ENCODE measurements around the gene AKAP12. TPM values are rescaled to one million over a fixed set of nuclear protein-coding genes. Genes with fewer than 3 reads are reported as not detected.

Gene AKAP12
- total and polyA plus RNA-seq, 2 experiments from 2014 or later = 90.1 to 137 TPM

- Histone ChIP-seq H3F3A (replicated peaks; ENCODE audit: low read depth) (peaks cover 11% of the 10 kb centered on the region), H3K27ac (ENCODE audit: low read depth) (peak within 1 kb of the TSS; percentile 99), H3K4me2 (peak within 1 kb of the TSS; percentile 91), H3K9me2 (ENCODE audit: insufficient read depth) (peaks cover 3% of the 10 kb centered on the region; the same call in 1 of the 2 replicates), H2AFZ (no peak within 1 kb of the TSS), H3K4me3 (peak within 1 kb of the TSS; percentile 91), H3K79me2 (replicated peaks; ENCODE audit: insufficient read depth) (peaks cover 76% of the 10 kb centered on the region), H3K36me3 (ENCODE audit: insufficient read depth) (no peaks in the 10 kb centered on the region), H4K20me1 (replicated peaks; ENCODE audit: insufficient read depth) (peaks cover 27% of the 10 kb centered on the region), H3K27me3 (ENCODE audit: insufficient read depth) (no peaks in the 10 kb centered on the region), H3K4me1 (ENCODE audit: insufficient read depth) (peaks cover 23% of the 10 kb centered on the region)
- H3K4me1 Mint-ChIP-seq = peaks cover 27% of the 10 kb centered on the region
- peak; percentile 25 for ATAC-seq
- H3K4me3 Mint-ChIP-seq = peak within 1 kb of the TSS; percentile 97
- peak within 1 kb of the TSS; percentile 98 for H3K27ac Mint-ChIP-seq
- H3K36me3 Mint-ChIP-seq (ENCODE audit: low read depth) = peaks cover 43% of the 10 kb centered on the region
- no peaks in the 10 kb centered on the region; the same call in 2 of the 3 replicates for H3K9me3 Mint-ChIP-seq
- TF ChIP-seq ZNF114 (CRISPR knock-in tag; IDR thresholded peaks at IDR 0.05) (no peak), NANOG (IDR thresholded peaks at IDR 0.05; ENCODE audit: borderline replicate concordance) (no peak), CTCF (conservative IDR thresholded peaks at IDR 0.05; ENCODE audit: low read depth in 2 of 2) (no peak), POLR2AphosphoS5 (IDR thresholded peaks at IDR 0.05; ENCODE audit: low read depth) (peak; percentile 75)
- DNase-seq (ENCODE audit: low spot score) = peak; percentile 87
- H3K27me3 Mint-ChIP-seq (ENCODE audit: insufficient read depth, low read depth, poor library complexity) = peaks cover 11% of the 10 kb centered on the region
These were observed 152.0 kb downstream of the AKAP12 start, which contains the start of gene ZBTB2 for GRCh38 chr6:151391471-151392413. Gene ZBTB2, minus strand, starts transcription at chr6:151391559. Its CDS starts 17,922 bp downstream, at chr6:151373637.

GRCh38 chr6:151392427-151392826, 152.7 kb downstream of the AKAP12 start:
- Mint-ChIP-seq H3K4me1 (peaks cover 27% of the 10 kb centered on the region), H3K27ac (peak overlapping the region; percentile 98), H3K27me3 (ENCODE audit: insufficient read depth, low read depth, poor library complexity) (peaks cover 11% of the 10 kb centered on the region), H3K36me3 (ENCODE audit: low read depth) (peaks cover 41% of the 10 kb centered on the region), H3K9me3 (no peaks in the 10 kb centered on the region; the same call in 2 of the 3 replicates), H3K4me3 (peak overlapping the region; percentile 97)
- Histone ChIP-seq H3K4me3 (peak overlapping the region; percentile 91), H3K27ac (ENCODE audit: low read depth) (peak overlapping the region; percentile 90), H2AFZ (no peak overlapping the region), H3K4me2 (peak overlapping the region; percentile 91), H3F3A (replicated peaks; ENCODE audit: low read depth) (peaks cover 11% of the 10 kb centered on the region), H4K20me1 (replicated peaks; ENCODE audit: insufficient read depth) (peaks cover 32% of the 10 kb centered on the region), H3K36me3 (ENCODE audit: insufficient read depth) (no peaks in the 10 kb centered on the region), H3K79me2 (replicated peaks; ENCODE audit: insufficient read depth) (peaks cover 76% of the 10 kb centered on the region), H3K4me1 (ENCODE audit: insufficient read depth) (peaks cover 23% of the 10 kb centered on the region), H3K9me2 (ENCODE audit: insufficient read depth) (peaks cover 3% of the 10 kb centered on the region; the same call in 1 of the 2 replicates), H3K27me3 (ENCODE audit: insufficient read depth) (no peaks in the 10 kb centered on the region)
- no peak for TF ChIP-seq EZH2phosphoT487 (IDR thresholded peaks at IDR 0.05; ENCODE audit: unreplicated experiment)
- TF ChIP-seq NANOG (IDR thresholded peaks at IDR 0.05; ENCODE audit: borderline replicate concordance) = no peak
- no peak for TF ChIP-seq CREB1 (CRISPR knock-in tag; IDR thresholded peaks at IDR 0.05; ENCODE audit: low read depth)
- TF ChIP-seq ZNF331 (CRISPR knock-in tag; IDR thresholded peaks at IDR 0.05; ENCODE audit: low read depth) = no peak
- no peak for TF ChIP-seq JUNB (IDR thresholded peaks at IDR 0.05; ENCODE audit: unreplicated experiment)
- no peak for TF ChIP-seq ETS1 (IDR thresholded peaks at IDR 0.05)
- TF ChIP-seq ZNF114 (CRISPR knock-in tag; IDR thresholded peaks at IDR 0.05) = no peak
- no peak for TF ChIP-seq EZH2 (IDR thresholded peaks at IDR 0.05; ENCODE audit: low read depth, unreplicated experiment)
- no peak for TF ChIP-seq ZNF462 (CRISPR knock-in tag; IDR thresholded peaks at IDR 0.05)
- no peak for DNase-seq (ENCODE audit: low spot score)
- ATAC-seq = no peak

Measured in GM23338 (cell line).